ENCODE data around the gene ADAMTS17.
"Not testable (repeated sequence)": the region's sequence is repeated elsewhere in the genome, so short reads cannot be mapped to it uniquely, and the experiment has no call there.

The ADAMTS17 gene

DNA sequence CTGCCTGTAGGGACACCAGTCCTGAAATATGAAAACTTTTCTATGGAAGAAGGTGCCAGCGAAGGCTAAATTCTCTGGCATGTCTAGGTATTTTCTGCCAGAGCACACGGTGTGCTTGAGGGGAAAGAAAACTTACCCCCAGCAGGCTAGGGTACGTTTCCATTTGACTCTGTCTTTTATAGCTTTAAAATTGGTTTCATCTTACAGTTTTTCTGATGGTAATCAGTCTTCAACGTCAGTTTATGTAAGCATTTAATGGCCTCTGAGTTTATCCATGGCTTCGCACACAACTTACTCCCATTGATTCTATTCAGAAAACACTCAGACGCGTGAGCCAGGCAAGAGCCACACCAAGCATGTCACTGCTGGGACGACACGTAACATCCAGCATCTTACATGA lies 249.7 kb downstream of the ADAMTS17 start:
- Histone ChIP-seq H3K9me3 (ENCODE audit: insufficient read depth, low read length) (no peaks in the 10 kb centered on the region), H3K27me3 (ENCODE audit: insufficient read depth, insufficient read length) (no peaks in the 10 kb centered on the region), H3K4me3 (ENCODE audit: insufficient read length, low read depth) (no peak overlapping the region), H3K9ac (ENCODE audit: insufficient read length, low read depth) (no peak overlapping the region), H3K4me1 (ENCODE audit: insufficient read depth, insufficient read length) (peaks cover 4% of the 10 kb centered on the region), H3K36me3 (ENCODE audit: insufficient read depth, insufficient read length, low read length) (no peaks in the 10 kb centered on the region)
- DNase-seq (ENCODE audit: low read depth, low spot score), result no peak
- TF ChIP-seq SUZ12 (IDR thresholded peaks at IDR 0.05; ENCODE audit: extremely low read depth, insufficient read depth, insufficient read length), result no peak
- no peak for TF ChIP-seq ZNF274 (IDR thresholded peaks at IDR 0.05; ENCODE audit: low read depth, low read length)
- no peak for TF ChIP-seq YY1 (IDR thresholded peaks at IDR 0.05; ENCODE audit: insufficient read depth, insufficient read length)

DNA sequence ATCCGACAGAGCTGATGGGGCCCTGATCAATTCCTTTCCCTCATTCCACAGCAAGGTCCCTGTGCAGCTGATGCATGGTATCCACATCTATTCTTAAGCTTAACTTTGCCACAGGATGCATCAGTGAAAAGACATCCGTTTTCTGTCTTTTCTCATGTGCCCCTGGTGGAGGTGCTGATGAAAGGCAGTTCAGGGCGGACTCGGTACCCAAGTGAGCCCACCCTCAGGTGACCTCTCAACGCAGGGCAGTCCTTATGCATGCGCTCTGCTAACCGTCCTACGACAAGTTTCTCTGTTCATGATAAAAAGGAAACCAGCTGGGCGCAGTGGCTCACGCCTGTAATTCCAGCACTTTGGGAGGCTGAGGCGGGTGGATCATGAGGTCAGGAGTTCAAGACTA lies 251.4 kb downstream of the ADAMTS17 start:
- Histone ChIP-seq H3K4me3 (ENCODE audit: insufficient read length, low read depth) (no peak overlapping the region), H3K9ac (ENCODE audit: insufficient read length, low read depth) (no peak overlapping the region), H3K36me3 (ENCODE audit: insufficient read depth, insufficient read length, low read length) (no peaks in the 10 kb centered on the region), H3K9me3 (ENCODE audit: insufficient read depth, low read length) (no peaks in the 10 kb centered on the region), H3K27me3 (ENCODE audit: insufficient read depth, insufficient read length) (no peaks in the 10 kb centered on the region), H3K4me1 (ENCODE audit: insufficient read depth, insufficient read length) (peaks cover 4% of the 10 kb centered on the region)
- no peak for DNase-seq (ENCODE audit: low read depth, low spot score)
- no peak for TF ChIP-seq YY1 (IDR thresholded peaks at IDR 0.05; ENCODE audit: insufficient read depth, insufficient read length)
- no peak for TF ChIP-seq SUZ12 (IDR thresholded peaks at IDR 0.05; ENCODE audit: extremely low read depth, insufficient read depth, insufficient read length)
- TF ChIP-seq ZNF274 (IDR thresholded peaks at IDR 0.05; ENCODE audit: low read depth, low read length), result no peak

DNA sequence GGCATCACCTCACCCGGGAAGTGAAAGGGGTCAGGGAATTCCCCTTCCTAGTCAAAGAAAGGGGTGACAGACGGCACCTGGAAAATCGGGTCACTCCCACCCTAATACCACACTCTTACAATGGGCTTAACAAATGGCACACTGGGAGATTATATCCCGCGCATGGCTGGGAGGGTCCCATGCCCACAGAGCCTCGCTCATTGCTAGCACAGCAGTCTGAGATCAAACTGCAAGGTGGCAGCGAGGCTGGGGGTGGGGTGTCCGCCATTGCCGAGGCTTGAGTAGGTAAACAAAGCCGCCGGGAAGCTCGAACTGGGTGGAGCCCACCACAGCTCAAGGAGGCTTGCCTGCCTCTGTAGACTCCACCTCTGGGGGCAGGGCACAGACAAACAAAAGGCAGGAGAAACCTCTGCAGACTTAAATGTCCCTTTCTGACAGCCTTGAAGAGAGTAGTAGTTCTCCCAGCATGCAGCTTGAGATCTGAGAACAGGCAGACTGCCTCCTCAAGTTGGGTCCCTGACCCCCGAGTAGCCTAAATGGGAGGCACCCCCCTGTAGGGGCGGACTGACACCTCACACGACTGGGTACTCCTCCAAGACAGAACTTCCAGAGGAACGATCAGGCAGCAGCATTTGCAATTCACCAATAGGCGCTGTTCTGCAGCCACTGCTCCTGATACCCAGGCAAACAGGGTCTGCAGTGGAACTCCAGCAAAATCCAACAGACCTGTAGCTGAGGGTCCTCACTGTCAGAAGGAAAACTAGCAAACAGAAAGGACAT lies 257.5 kb downstream of the ADAMTS17 start:
- H3K4me1 ChIP-seq (ENCODE audit: insufficient read depth, insufficient read length); H3K27me3 ChIP-seq (ENCODE audit: insufficient read depth, insufficient read length); H3K36me3 ChIP-seq (ENCODE audit: insufficient read depth, insufficient read length, low read length); H3K9me3 ChIP-seq (ENCODE audit: insufficient read depth, low read length); DNase-seq (ENCODE audit: low read depth, low spot score): not testable (repeated sequence)
- peak overlapping the region; percentile 15 for H3K4me3 ChIP-seq (ENCODE audit: insufficient read length, low read depth)
- peak overlapping the region; percentile 42 for H3K9ac ChIP-seq (ENCODE audit: insufficient read length, low read depth)

DNA sequence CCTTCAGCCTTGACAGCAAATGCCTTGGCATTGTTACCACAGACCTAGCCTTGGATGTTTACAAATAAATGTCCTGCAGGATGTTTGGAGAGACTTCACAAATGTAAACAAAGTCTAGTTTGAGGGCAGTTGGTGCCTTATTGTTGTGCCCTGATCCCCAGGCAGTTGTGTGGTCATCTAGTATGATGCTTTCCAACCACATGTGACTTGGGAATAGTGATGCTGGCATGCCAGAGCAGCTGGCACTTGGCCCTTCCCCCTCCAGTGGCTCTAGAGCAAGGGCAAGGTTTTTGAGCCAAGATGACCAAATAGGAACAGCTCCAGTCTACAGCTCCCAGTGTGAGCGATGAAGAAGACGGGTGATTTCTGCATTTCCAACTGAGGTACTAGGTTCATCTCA lies 258.2 kb downstream of the ADAMTS17 start:
- Histone ChIP-seq H3K36me3 (ENCODE audit: insufficient read depth, insufficient read length, low read length) (no peaks in the 10 kb centered on the region), H3K9me3 (ENCODE audit: insufficient read depth, low read length) (no peaks in the 10 kb centered on the region), H3K27me3 (ENCODE audit: insufficient read depth, insufficient read length) (no peaks in the 10 kb centered on the region), H3K4me1 (ENCODE audit: insufficient read depth, insufficient read length) (peaks cover 7% of the 10 kb centered on the region), H3K9ac (ENCODE audit: insufficient read length, low read depth) (no peak overlapping the region), H3K4me3 (ENCODE audit: insufficient read length, low read depth) (no peak overlapping the region)
- DNase-seq (ENCODE audit: low read depth, low spot score), result no peak
- TF ChIP-seq YY1 (IDR thresholded peaks at IDR 0.05; ENCODE audit: insufficient read depth, insufficient read length) (no peak), SUZ12 (IDR thresholded peaks at IDR 0.05; ENCODE audit: extremely low read depth, insufficient read depth, insufficient read length) (no peak), ZNF274 (IDR thresholded peaks at IDR 0.05; ENCODE audit: low read depth, low read length) (no peak)

DNA sequence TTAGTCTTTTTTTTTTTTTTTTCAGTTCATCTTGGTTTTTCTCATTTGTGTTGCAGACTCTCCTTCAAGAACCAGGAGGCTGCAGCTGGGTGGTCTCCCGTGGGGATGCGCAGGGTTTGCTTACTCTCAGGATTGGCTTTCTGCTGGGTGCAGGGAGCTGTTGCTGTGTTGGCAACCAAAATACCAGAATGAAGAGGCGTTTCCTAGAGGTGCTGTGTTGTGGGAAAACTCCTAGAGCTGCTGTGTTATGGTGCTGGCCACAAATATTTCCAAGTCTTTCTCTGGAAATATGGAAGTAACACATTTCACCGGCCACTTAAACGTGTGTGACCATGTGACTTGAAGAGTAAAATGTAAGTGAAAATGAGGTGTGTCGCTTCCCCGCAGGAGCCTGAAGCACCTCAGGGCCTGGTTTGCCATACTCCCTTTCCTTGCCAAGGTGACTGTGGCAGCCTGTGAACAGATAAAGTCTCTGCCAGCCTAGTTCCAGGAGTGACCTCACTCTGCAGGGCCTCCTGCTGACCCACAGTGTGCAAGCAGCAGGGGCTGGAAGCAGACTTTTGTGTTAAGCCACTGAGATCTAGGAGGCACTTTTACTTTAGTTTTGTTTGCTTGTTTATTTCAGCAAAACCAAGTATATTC lies 258.9 kb downstream of the ADAMTS17 start:
- TF ChIP-seq ZNF274 (IDR thresholded peaks at IDR 0.05; ENCODE audit: low read depth, low read length), result no peak
- TF ChIP-seq YY1 (IDR thresholded peaks at IDR 0.05; ENCODE audit: insufficient read depth, insufficient read length), result no peak
- TF ChIP-seq SUZ12 (IDR thresholded peaks at IDR 0.05; ENCODE audit: extremely low read depth, insufficient read depth, insufficient read length), result no peak
- DNase-seq (ENCODE audit: low read depth, low spot score), result no peak
- Histone ChIP-seq H3K4me1 (ENCODE audit: insufficient read depth, insufficient read length) (peaks cover 7% of the 10 kb centered on the region), H3K27me3 (ENCODE audit: insufficient read depth, insufficient read length) (no peaks in the 10 kb centered on the region), H3K9ac (ENCODE audit: insufficient read length, low read depth) (no peak overlapping the region), H3K4me3 (ENCODE audit: insufficient read length, low read depth) (no peak overlapping the region), H3K36me3 (ENCODE audit: insufficient read depth, insufficient read length, low read length) (no peaks in the 10 kb centered on the region), H3K9me3 (ENCODE audit: insufficient read depth, low read length) (no peaks in the 10 kb centered on the region)

DNA sequence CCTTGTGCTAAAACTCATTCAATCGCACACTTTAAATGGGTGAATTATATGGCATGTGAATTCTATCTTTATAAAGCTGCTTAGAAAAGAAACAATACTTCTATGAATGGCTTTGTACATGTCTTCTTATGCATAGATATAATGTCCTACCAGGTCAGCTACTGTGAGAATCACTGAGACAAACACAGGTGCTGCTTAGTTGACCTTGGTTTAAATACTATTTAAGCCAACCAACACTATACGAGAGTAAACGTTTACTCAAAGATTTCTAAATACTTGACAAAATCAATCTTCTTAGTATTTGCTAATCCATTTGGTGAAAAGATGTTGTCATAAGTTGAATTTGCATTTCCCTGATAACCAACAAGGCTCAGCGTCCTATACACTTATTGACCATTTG lies 260.3 kb downstream of the ADAMTS17 start:
- DNase-seq (ENCODE audit: low read depth, low spot score), result no peak
- Histone ChIP-seq H3K27me3 (ENCODE audit: insufficient read depth, insufficient read length) (no peaks in the 10 kb centered on the region), H3K4me1 (ENCODE audit: insufficient read depth, insufficient read length) (peaks cover 7% of the 10 kb centered on the region), H3K36me3 (ENCODE audit: insufficient read depth, insufficient read length, low read length) (no peaks in the 10 kb centered on the region), H3K9ac (ENCODE audit: insufficient read length, low read depth) (no peak overlapping the region), H3K9me3 (ENCODE audit: insufficient read depth, low read length) (no peaks in the 10 kb centered on the region), H3K4me3 (ENCODE audit: insufficient read length, low read depth) (no peak overlapping the region)
- TF ChIP-seq SUZ12 (IDR thresholded peaks at IDR 0.05; ENCODE audit: extremely low read depth, insufficient read depth, insufficient read length) (no peak), YY1 (IDR thresholded peaks at IDR 0.05; ENCODE audit: insufficient read depth, insufficient read length) (no peak), ZNF274 (IDR thresholded peaks at IDR 0.05; ENCODE audit: low read depth, low read length) (no peak)

DNA sequence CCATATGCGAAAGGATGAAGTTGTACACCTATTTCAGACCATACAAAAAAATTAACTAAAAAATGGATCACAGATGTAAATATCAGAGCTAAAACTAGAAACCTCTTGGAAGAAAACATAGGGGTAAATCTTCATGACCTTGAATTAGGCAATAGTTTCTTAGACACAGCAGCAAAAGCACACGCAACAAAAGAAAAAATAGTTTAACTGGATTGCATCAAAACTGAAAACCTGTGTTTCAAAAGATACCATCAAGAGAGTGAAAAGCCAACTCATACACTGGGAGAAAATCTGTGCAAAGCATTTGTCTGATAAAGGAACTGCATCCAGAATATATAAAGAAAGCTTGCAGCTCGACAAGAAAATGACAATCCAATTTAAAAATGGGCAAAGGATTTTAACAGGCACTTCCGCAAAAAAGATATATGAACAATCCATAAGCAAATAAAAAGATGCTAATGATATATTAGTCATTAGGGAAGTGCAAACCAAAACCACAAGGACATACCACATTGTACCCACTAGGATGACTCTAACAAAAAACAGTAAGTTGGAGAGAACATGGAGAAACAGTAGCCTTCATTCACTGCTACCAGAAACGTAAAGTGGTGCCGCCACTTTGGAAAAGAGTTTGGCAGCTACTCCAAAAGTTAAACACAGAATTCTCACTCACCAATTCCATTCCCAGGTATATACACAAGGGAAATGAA lies 263.1 kb downstream of the ADAMTS17 start:
- Histone ChIP-seq H3K9ac (ENCODE audit: insufficient read length, low read depth) (no peak overlapping the region), H3K27me3 (ENCODE audit: insufficient read depth, insufficient read length) (no peaks in the 10 kb centered on the region), H3K4me3 (ENCODE audit: insufficient read length, low read depth) (no peak overlapping the region), H3K4me1 (ENCODE audit: insufficient read depth, insufficient read length) (peaks cover 6% of the 10 kb centered on the region), H3K36me3 (ENCODE audit: insufficient read depth, insufficient read length, low read length) (no peaks in the 10 kb centered on the region), H3K9me3 (ENCODE audit: insufficient read depth, low read length) (no peaks in the 10 kb centered on the region)
- TF ChIP-seq YY1 (IDR thresholded peaks at IDR 0.05; ENCODE audit: insufficient read depth, insufficient read length) (no peak), ZNF274 (IDR thresholded peaks at IDR 0.05; ENCODE audit: low read depth, low read length) (no peak), SUZ12 (IDR thresholded peaks at IDR 0.05; ENCODE audit: extremely low read depth, insufficient read depth, insufficient read length) (no peak)
- DNase-seq (ENCODE audit: low read depth, low spot score), result no peak
